HepG2 (cell line): Measurements from ENCODE around the gene KCNQ1OT1. TPM values are rescaled to one million over a fixed set of nuclear protein-coding genes. Genes with fewer than 3 reads are reported as not detected.

Experiments
- ATAC-seq: fragments of 200-7000 bp; cut with Tn5 transposase; 3 replicates; pipeline ENCODE4 v1.9.1; 2020; ENCODE audit warnings: mild to moderate bottlenecking, moderate library complexity
- BruUV-seq: library from RNA; stranded (reverse); fragments of 400-500 nt; replicated peaks from 2 replicates; lab custom pipeline; 2021; lab: Mats Ljungman, UMichigan
- CTCF ChIA-PET: fragments of 300-600 bp; formaldehyde crosslinking; extraction: SDS; loops from one replicate; lab custom pipeline; 2021; ENCODE audit warnings: low total read pairs, inconsistent platforms, low intra/inter-chr PET ratio; lab: Yijun Ruan, JAX
- POLR2A ChIA-PET: fragments of 350-600 bp; sonication (Branson Sonifier 250); formaldehyde crosslinking; loops from one replicate; lab custom pipeline; 2020; ENCODE audit warnings: antibody characterized with exemption, inconsistent platforms; lab: Yijun Ruan, JAX
- DNase-seq: peaks from one replicate; pipeline ENCODE4 v3.0.0-alpha.2; 2015; ENCODE audit warnings: low spot score
- FAIRE-seq: peaks from 3 replicates; lab custom pipeline; 2011; peaks lifted over from hg19 to GRCh38; lab: Jason Lieb, UNC
- H2AFZ ChIP-seq: one replicate; pipeline ENCODE4 v1.6.1; 2011; ENCODE audit warnings: low read length, inconsistent platforms
- H3K27ac ChIP-seq: fragments of 300-600 bp; 3 replicates; pipeline ENCODE4 v1.8.0; 2011; ENCODE audit warnings: mixed run types, mild to moderate bottlenecking, mixed read lengths, low read length, inconsistent platforms; ENCODE audit not compliant: insufficient read depth; ENCODE audit errors: extremely low read length
- H3K27me3 ChIP-seq, 2 experiments: fragments of 200-600 bp in 1 of 2; 2 replicates in 1 of 2; 3 replicates in 1 of 2; pipeline versions ENCODE4 v1.6.0 to v1.8.0; 2011; ENCODE audit warnings: low read length in 2 of 2, mild to moderate bottlenecking in 2 of 2, moderate library complexity in 2 of 2, inconsistent platforms in 1 of 2; ENCODE audit not compliant: insufficient read depth in 2 of 2, control insufficient read depth in 1 of 2
- H3K36me3 ChIP-seq, 2 experiments: fragments of 200-600 bp in 1 of 2; replicated peaks in 1 of 2; 2 replicates in 1 of 2; 3 replicates in 1 of 2; pipeline versions ENCODE4 v1.5.1 to v1.8.0; 2011; ENCODE audit warnings: low read length in 2 of 2, inconsistent platforms in 1 of 2; ENCODE audit not compliant: insufficient read depth in 2 of 2, control insufficient read depth in 1 of 2
- H3K4me1 ChIP-seq: 2 replicates; pipeline ENCODE4 v1.5.1; 2012; ENCODE audit warnings: low read length, inconsistent platforms; ENCODE audit not compliant: insufficient read depth
- H3K4me2 ChIP-seq: 2 replicates; pipeline ENCODE4 v1.6.0; 2011; ENCODE audit warnings: low read depth, low read length, inconsistent platforms
- H3K4me3 ChIP-seq, 3 experiments: fragments of 200-600 bp in 1 of 3; sonication (generic), shearing (Covaris generic) in 1 of 3; replicated peaks in 1 of 3; 2 replicates each; pipeline ENCODE4 v1.5.1; 2011 to 2016; ENCODE audit warnings: low read length in 3 of 3, inconsistent platforms in 2 of 3, low read depth in 2 of 3, mild to moderate bottlenecking in 2 of 3, control low read depth in 1 of 3, mixed read lengths in 1 of 3; ENCODE audit not compliant: insufficient read depth in 1 of 3
- H3K79me2 ChIP-seq: one replicate; pipeline ENCODE4 v1.6.1; 2011; ENCODE audit warnings: low read length, inconsistent platforms; ENCODE audit not compliant: insufficient read depth
- H3K9ac ChIP-seq: 2 replicates; pipeline ENCODE4 v1.6.0; 2011; ENCODE audit warnings: mild to moderate bottlenecking, low read depth, low read length, inconsistent platforms; ENCODE audit not compliant: insufficient read depth
- H3K9me3 ChIP-seq: 2 replicates; pipeline ENCODE4 v1.5.1; 2012; ENCODE audit warnings: mild to moderate bottlenecking, low read length
- H4K20me1 ChIP-seq: 2 replicates; pipeline ENCODE4 v1.6.0; 2011; ENCODE audit warnings: inconsistent platforms, mild to moderate bottlenecking, low read length, moderate library complexity; ENCODE audit not compliant: insufficient read depth
- AGO1 ChIP-seq: fragments of 200-400 bp; formaldehyde crosslinking; IDR thresholded peaks from 2 replicates; pipeline ENCODE4 v1.6.1; 2017; ENCODE audit warnings: mild to moderate bottlenecking, low read depth, low read length, moderate library complexity; ENCODE audit not compliant: poor library complexity, severe bottlenecking
- GTF3A ChIP-seq: sonication (generic); formaldehyde crosslinking; conservative IDR thresholded peaks from 2 replicates; pipeline ENCODE4 v1.4.0; 2020; ENCODE audit warnings: mild to moderate bottlenecking, missing genetic modification reagents
- NR1H2 ChIP-seq: sonication (generic); formaldehyde crosslinking; IDR thresholded peaks from 2 replicates; pipeline ENCODE4 v1.8.1; 2022; ENCODE audit warnings: low read depth, missing genetic modification reagents, borderline replicate concordance
- ZEB1 ChIP-seq: IDR thresholded peaks from 2 replicates; pipeline ENCODE4 v1.6.1; 2012; ENCODE audit warnings: mild to moderate bottlenecking, low read depth, inconsistent platforms; ENCODE audit not compliant: insufficient replicate concordance
- ZNF232 ChIP-seq: sonication (generic); formaldehyde crosslinking; IDR thresholded peaks from 2 replicates; pipeline ENCODE4 v1.4.0; 2020; ENCODE audit warnings: missing genetic modification reagents, borderline replicate concordance
- ZNF274 ChIP-seq: sonication (generic); formaldehyde crosslinking; IDR thresholded peaks from 2 replicates; pipeline ENCODE4 v1.5.1; 2020; ENCODE audit warnings: mild to moderate bottlenecking, missing genetic modification reagents
- ZNF546 ChIP-seq: sonication (generic); formaldehyde crosslinking; conservative IDR thresholded peaks from 2 replicates; pipeline ENCODE4 v1.8.1; 2023; ENCODE audit warnings: mild to moderate bottlenecking, missing genetic modification reagents
- WGBS: methylation state at CpG from one replicate; pipeline ENCODE4 v1.1.6; 2017; ENCODE audit warnings: low lambda C conversion rate; 5-methylcytosine and 5-hydroxymethylcytosine counted together
- in situ Hi-C: cut with HindIII; loops from 2 replicates; pipeline ENCODE4 v1.10.0; 2017; ENCODE audit warnings: low pct_unique_long_range_greater_than_20kb; ENCODE audit not compliant: extremely low pct_ligation_motif_present
- intact Hi-C: fragments of 100-400 bp; cut with micrococcal nuclease; formaldehyde crosslinking; loops from one replicate; pipeline ENCODE4 v1.10.0; 2022; ENCODE audit not compliant: unreplicated experiment
- polyA plus RNA-seq, 8 experiments: library from polyadenylated mRNA; depleted of rRNA in 3 of 8; stranded (reverse) in 7 of 8; unstranded in 1 of 8; fragments of >200 nt; fragmentation: Illumina TruSeq in 4 of 8; extraction: Trizol in 4 of 8; gene quantifications; 2 replicates each; pipeline versions ENCODE4 v1.2.1 to v1.2.3, GENCODE V29; 2011 to 2016; ENCODE audit warnings: low read depth in 4 of 8, missing spikeins in 1 of 8, mixed read lengths in 1 of 8; ENCODE audit not compliant: insufficient read depth in 1 of 8
- small RNA-seq, 3 experiments: library from RNA; depleted of rRNA; stranded (forward); fragments of <200 nt; gene quantifications; one replicate each; pipeline ENCODE3, GENCODE V24; 2012; ENCODE audit warnings: low read depth in 2 of 3, low replicate concordance in 1 of 3; ENCODE audit not compliant: insufficient read length in 3 of 3, insufficient read depth in 2 of 3
- total RNA-seq, 5 experiments: library from RNA; depleted of rRNA; stranded (reverse); fragments of >200 nt; fragmentation: Illumina TruSeq; extraction: Trizol; gene quantifications; 2 replicates each; pipeline ENCODE4 v1.2.3, GENCODE V29; 2016; ENCODE audit warnings: low read depth in 1 of 5

The KCNQ1OT1 gene
- total and polyA plus RNA-seq, 2 of the 13 experiments (the other 11 are each of a cell fraction or from before 2014, with no cell fraction given): 1.3 to 18.9 TPM

- Histone ChIP-seq H3K27me3 (peaks cover 12 to 55% of the 10 kb centered on the region in 2 experiments), H3K4me3 (no peak overlapping the region), H3K27ac (no peak overlapping the region), H4K20me1 (no peaks in the 10 kb centered on the region), H3K4me2 (no peak overlapping the region), H3K4me1 (peaks cover 39% of the 10 kb centered on the region), H3K9ac (no peak overlapping the region), H2AFZ (no peak overlapping the region), H3K36me3 (no peaks in the 10 kb centered on the region), H3K9me3 (peaks cover 8% of the 10 kb centered on the region; the same call in 1 of the 2 replicates), H3K79me2 (no peaks in the 10 kb centered on the region)
- intact Hi-C loops (no loop called here), in situ Hi-C loops (no loop called here)
- POLR2A ChIA-PET: no interaction called here
- CTCF ChIA-PET: no interaction called here
- TF ChIP-seq NR1H2 (CRISPR knock-in tag): no peak
- TF ChIP-seq ZNF546 (CRISPR knock-in tag): no peak
- no peak for TF ChIP-seq ZNF232 (CRISPR knock-in tag)
- no peak for TF ChIP-seq AGO1
- ATAC-seq (no peak), DNase-seq (no peak), FAIRE-seq (no peak)
- BruUV-seq: no TSS peak
- 55% methylated on average over 7 of the region's 13 CpGs for WGBS
Measured at GRCh38 chr11:2558861-2559526, 140.8 kb downstream of the KCNQ1OT1 start.

- TF ChIP-seq ZNF274 (CRISPR knock-in tag): no peak
- no peak for TF ChIP-seq ZEB1
- no peak for TF ChIP-seq GTF3A
- BruUV-seq: no TSS peak
- no peaks in the 10 kb centered on the region for H3K36me3 ChIP-seq
- FAIRE-seq: no peak
- H3K27ac ChIP-seq: no peak overlapping the region
- CTCF ChIA-PET: no interaction called here
- WGBS: no CpG with 5 or more reads among the region's 17 CpGs
- intact Hi-C loops (no loop called here), in situ Hi-C loops (no loop called here)
- H3K9ac ChIP-seq: no peak overlapping the region
- H2AFZ ChIP-seq: no peak overlapping the region
- H3K4me1 ChIP-seq: peaks cover 33% of the 10 kb centered on the region
- no peak overlapping the region for H3K4me3 ChIP-seq
- DNase-seq: no peak
- POLR2A ChIA-PET: no interaction called here
- H3K27me3 ChIP-seq: peaks cover 12 to 58% of the 10 kb centered on the region in 2 experiments
- no peaks in the 10 kb centered on the region for H4K20me1 ChIP-seq
- H3K79me2 ChIP-seq: no peaks in the 10 kb centered on the region
- H3K4me2 ChIP-seq: no peak overlapping the region
- ATAC-seq: no peak
- H3K9me3 ChIP-seq: peaks cover 8% of the 10 kb centered on the region; the same call in 1 of the 2 replicates
Measured at GRCh38 chr11:2558397-2558796, 141.4 kb downstream of the KCNQ1OT1 start.

Small RNAs within 50 kb of the gene (small RNA-seq; reads per million reads assigned to genes)
- gene RF01947: 0 reads per million in 3 experiments
- 0 reads per million in 3 experiments for gene RF01948
- 0 reads per million in 3 experiments for gene RF01950

Other genes starting within 250 kb of the KCNQ1OT1 start
- not detected in 2 replicates for gene CDKN1C, start 185.8 kb upstream of the KCNQ1OT1 start, total RNA-seq (2016; rRNA removed; fragmentation: Illumina TruSeq; extraction: Trizol)
- not detected in 2 replicates for gene CDKN1C, start 185.8 kb upstream of the KCNQ1OT1 start, polyA plus RNA-seq (2011; rRNA removed)
- 0.36 and 0.55 TPM in 2 replicates for gene PHLDA2, start 229.4 kb upstream of the KCNQ1OT1 start, total RNA-seq (2016; rRNA removed; fragmentation: Illumina TruSeq; extraction: Trizol)
- 0.78 and 1.5 TPM in 2 replicates for gene PHLDA2, start 229.4 kb upstream of the KCNQ1OT1 start, polyA plus RNA-seq (2011; rRNA removed)